ENCODE data around the gene MAP1LC3C. TPM values are rescaled to one million over a fixed set of nuclear protein-coding genes. Genes with fewer than 3 reads are reported as not detected.

The MAP1LC3C gene
- 0.08 and 0.86 TPM in 2 replicates for polyA plus RNA-seq (2014; cell fraction: cytosol; rRNA removed)
- 0.98 and 1.0 TPM in 2 replicates for polyA plus RNA-seq (2014; cell fraction: nucleus; rRNA removed)

- DNase-seq (ENCODE audit: low spot score), result no peak
Measured at GRCh38 chr1:241999026-241999425, at the start of gene MAP1LC3C. Gene MAP1LC3C, minus strand, starts transcription at chr1:241999098. Its CDS starts 90 bp downstream, at chr1:241999008.

GRCh38 chr1:242043165-242043564 is 44.3 kb upstream of the MAP1LC3C start:
- no peak for DNase-seq (ENCODE audit: low spot score)

- DNase-seq (ENCODE audit: low spot score), result no peak
Measured at GRCh38 chr1:242034392-242034791, 35.5 kb upstream of the MAP1LC3C start.

- DNase-seq (ENCODE audit: low spot score), result no peak
Measured at GRCh38 chr1:242033447-242033846, 34.5 kb upstream of the MAP1LC3C start.

GRCh38 chr1:242030071-242030470 is 31.2 kb upstream of the MAP1LC3C start:
- DNase-seq (ENCODE audit: low spot score), result no peak

- DNase-seq (ENCODE audit: low spot score), result no peak
Measured at GRCh38 chr1:242025681-242026080, 26.8 kb upstream of the MAP1LC3C start.

GRCh38 chr1:242023805-242024204 is 24.9 kb upstream of the MAP1LC3C start:
- no peak for DNase-seq (ENCODE audit: low spot score)

- no peak for DNase-seq (ENCODE audit: low spot score)
Measured at GRCh38 chr1:242019018-242019417, 20.1 kb upstream of the MAP1LC3C start.

- peak; percentile 70 for DNase-seq (ENCODE audit: low spot score)
Measured at GRCh38 chr1:242017580-242018233, 18.8 kb upstream of the MAP1LC3C start.

GRCh38 chr1:242016479-242016878 is 17.6 kb upstream of the MAP1LC3C start:
- DNase-seq (ENCODE audit: low spot score), result no peak

- DNase-seq (ENCODE audit: low spot score), result no peak
Measured at GRCh38 chr1:242011894-242012660, 13.2 kb upstream of the MAP1LC3C start.

GRCh38 chr1:242008826-242009495 is 10.1 kb upstream of the MAP1LC3C start:
- DNase-seq (ENCODE audit: low spot score), result no peak

- no peak for DNase-seq (ENCODE audit: low spot score)
Measured at GRCh38 chr1:242006976-242007375, 8.1 kb upstream of the MAP1LC3C start.

- no peak for DNase-seq (ENCODE audit: low spot score)
Measured at GRCh38 chr1:242005866-242006535, 7.1 kb upstream of the MAP1LC3C start.

- DNase-seq (ENCODE audit: low spot score), result no peak
Measured at GRCh38 chr1:242004751-242005495, 6.0 kb upstream of the MAP1LC3C start.

GRCh38 chr1:242002510-242002909 is 3.6 kb upstream of the MAP1LC3C start:
- peak; percentile 52 for DNase-seq (ENCODE audit: low spot score)

- no peak for DNase-seq (ENCODE audit: low spot score)
Measured at GRCh38 chr1:242002072-242002471, 3.2 kb upstream of the MAP1LC3C start.

GRCh38 chr1:242000434-242000833 is 1.5 kb upstream of the MAP1LC3C start:
- DNase-seq (ENCODE audit: low spot score), result no peak

GRCh38 chr1:241998412-241998921 is 431 bp downstream of the MAP1LC3C start:
- DNase-seq (ENCODE audit: low spot score), result peak; percentile 21

- no peak for DNase-seq (ENCODE audit: low spot score)
Measured at GRCh38 chr1:241997401-241997998, 1.4 kb downstream of the MAP1LC3C start.

All from SK-N-DZ (cell line).